GM21447 (cell line): ENCODE measurements around the gene DDX5.

Experiments used
- ATAC-seq: cut with Tn5 transposase; IDR thresholded peaks from one replicate; pipeline ENCODE4 v1.9.1; 2021; ENCODE audit not compliant: unreplicated experiment

The DDX5 gene

DNA sequence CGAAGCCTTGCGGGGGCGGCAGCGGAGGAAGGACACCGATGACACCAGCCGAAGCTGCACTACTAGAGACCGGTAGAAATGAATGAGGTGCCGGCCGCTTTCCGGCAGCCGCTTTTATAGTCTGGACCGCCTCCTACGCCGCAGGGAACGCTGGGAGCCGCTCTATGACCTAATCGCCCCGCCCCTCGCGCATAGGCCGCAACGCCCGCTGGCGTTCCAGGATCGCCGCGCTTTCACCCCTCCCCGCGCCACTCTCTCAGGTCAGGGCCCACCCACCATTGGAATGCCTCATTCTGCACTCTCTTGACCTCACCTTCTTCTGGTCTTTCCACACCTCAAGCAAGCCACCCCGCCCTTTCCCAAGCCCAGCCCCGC lies at the start of gene DDX5:
Gene DDX5, minus strand, starts transcription at position 89 of the 375 bp plus-strand sequence. CDS start 170 bp downstream, outside the sequence.
- peak; percentile 56 for ATAC-seq

DNA sequence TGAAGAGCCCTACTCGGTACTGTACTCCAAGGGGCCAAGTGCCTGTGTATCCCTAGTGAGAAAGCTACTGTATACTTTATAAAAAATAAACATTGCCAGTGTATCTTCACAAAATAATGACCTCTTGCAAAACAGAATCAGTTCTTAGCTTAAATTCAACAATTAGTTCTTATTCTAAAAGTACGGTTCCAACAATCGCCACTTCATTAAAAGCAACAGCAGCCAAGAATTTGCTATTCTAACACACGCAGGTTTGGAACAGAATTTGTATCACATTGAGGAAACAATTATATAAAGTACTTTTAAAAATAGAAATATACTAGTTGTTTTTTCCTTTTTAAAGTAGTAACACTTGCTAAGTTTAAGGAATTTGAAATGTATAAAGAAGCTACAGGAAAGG lies 49.2 kb upstream of the DDX5 start:
- no peak for ATAC-seq

GRCh38 chr17:64554028-64554637 lies 48.0 kb upstream of the DDX5 start:
- no peak for ATAC-seq

GRCh38 chr17:64551461-64551860 lies 45.4 kb upstream of the DDX5 start:
- no peak for ATAC-seq

- ATAC-seq = no peak
Measured at GRCh38 chr17:64547319-64547718, 41.2 kb upstream of the DDX5 start.

DNA sequence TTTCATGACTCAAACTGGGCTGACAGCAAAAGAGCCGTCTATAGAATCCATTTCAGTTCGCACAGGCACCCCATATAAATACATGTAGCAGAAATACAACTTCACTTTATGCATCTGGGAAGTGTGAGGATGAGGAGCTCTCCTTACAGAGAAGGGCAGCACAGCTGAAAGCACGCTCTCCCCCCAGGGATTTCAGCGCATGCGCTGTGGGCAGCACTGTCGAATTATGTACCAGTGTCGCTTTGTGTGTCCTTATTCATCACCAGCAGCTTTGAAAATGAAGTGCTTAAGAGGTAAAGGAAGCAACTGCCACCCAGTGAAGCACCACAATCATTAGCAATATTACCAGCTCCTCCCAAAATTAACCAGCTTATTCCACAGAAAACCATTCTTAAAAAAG lies 40.6 kb upstream of the DDX5 start:
- no peak for ATAC-seq

DNA sequence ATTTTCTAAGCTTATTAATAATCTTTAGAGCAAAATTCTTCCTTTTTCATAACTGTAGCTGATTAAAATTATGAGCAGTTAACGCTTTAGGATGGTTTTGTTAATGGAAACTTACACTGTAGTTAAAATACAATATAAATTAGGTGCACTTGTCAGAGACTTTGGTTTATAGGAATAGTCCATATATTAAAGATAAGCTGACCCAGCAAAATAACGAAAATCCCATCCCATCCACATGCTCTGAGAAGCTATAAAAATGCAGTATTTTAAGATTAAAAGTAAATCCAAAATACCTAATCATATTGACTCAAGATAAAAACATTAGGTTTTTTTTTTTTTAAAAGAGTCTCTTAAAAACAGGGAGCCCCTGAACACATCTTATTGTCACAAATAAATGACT lies 38.7 kb upstream of the DDX5 start:
- no peak for ATAC-seq

- ATAC-seq = no peak
Measured at GRCh38 chr17:64540118-64540776, 34.2 kb upstream of the DDX5 start.

DNA sequence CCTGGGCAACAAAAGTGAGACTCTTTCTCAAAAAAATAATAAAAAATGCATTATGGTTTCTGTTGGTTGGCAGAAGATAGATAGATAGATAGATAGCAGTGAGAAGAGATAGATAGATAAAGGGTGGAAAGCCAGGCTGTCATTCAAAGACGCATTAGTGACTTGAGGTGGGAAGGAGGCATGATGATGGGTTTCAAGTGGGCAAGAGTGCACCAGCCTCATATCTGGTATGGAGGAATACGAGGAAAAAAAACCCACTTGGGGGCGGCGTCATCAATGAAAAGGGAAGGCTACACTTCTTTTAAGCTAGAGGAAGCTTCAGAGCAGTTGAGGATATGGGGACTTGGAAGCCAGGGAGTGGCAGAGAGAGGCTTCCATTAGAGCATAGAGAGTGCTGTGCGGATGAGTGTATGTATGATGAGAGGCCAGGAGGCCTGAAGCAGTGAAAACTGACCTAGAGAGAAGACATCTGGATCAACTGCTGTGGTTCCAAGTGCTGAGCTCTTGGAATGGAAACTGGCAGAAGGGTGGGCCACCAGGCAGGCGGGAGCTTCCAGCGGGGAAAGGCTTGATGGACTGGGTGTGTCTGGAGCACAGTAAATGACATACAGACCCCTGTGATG lies 32.5 kb upstream of the DDX5 start:
- no peak for ATAC-seq

DNA sequence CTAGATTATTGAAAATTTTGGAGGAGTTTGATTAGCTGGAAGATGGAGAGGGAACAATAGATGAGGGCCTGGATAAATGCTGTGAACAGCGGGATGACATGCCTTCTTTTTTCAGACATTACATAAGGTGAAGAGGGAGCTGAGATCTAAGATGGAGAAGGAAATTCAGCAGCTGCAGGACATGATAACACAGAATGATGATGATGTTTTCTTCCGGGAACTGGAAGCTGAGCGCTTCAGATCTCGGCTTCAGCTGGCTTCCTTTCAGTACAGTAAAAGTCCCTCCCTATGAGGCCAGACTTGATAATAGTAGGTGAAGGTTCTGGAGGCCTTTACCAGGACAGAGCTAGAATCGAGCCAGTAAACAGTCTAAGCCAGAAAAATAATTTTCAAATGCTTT lies 31.4 kb upstream of the DDX5 start:
- ATAC-seq = no peak

GRCh38 chr17:64536913-64537312 lies 30.8 kb upstream of the DDX5 start:
- ATAC-seq = no peak

DNA sequence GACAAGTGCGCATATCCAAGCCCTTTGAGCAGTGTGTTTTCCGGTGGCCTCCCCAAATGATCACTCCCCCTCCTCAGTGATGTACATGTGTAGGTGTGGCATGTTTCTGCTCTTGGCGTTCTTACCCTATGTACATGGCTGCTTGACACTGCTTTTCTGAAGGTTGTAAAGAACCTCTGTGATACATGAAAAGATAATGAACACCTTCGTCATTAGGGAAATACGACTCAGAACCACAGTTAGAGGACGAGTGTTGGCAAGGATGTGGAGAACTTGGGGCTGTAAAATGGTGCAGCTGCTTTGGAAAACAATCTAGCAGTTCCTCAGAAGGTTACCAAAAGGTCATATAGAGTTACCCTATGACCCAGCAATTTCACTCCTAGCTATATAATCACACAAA lies 29.3 kb upstream of the DDX5 start:
- no peak for ATAC-seq

DNA sequence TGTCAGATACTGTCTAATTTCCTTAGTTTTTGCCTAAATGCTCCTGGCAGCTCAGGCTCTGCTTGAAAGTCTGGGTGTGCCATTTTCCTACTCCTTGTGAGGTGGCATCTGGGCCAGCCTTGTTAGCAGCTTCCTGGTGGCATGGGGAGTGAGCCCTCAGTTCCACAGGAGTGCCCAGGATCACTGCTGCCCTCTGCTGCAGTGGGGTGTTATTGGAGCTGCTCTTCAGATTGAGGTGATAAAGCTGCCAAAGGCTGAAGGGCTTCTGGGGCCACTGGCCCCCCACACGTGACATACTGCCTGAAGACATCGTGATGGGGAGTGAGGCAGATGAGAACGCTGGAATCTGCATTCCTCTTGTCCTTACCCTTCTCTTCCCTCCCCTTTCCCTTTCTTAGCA lies 28.1 kb upstream of the DDX5 start:
- ATAC-seq = no peak

DNA sequence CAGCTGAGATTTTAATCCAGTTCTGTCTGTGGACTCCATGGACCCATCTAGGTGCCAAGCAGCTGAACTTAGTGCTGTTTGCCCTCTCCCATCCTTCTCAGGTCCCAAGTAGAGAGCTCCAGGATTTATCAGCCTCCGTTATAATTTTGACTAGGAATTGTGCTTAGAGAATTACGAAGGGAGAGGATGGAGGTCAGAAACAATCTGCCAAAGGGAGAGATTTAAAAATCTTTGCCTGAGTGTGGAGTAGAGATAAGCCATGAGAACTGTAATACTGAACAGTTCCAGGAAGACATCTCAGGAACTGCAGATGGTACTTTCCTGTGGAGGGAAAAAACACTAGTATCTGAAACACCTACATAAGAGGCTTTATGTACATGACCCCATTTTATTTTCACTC lies 27.7 kb upstream of the DDX5 start:
- ATAC-seq = no peak

DNA sequence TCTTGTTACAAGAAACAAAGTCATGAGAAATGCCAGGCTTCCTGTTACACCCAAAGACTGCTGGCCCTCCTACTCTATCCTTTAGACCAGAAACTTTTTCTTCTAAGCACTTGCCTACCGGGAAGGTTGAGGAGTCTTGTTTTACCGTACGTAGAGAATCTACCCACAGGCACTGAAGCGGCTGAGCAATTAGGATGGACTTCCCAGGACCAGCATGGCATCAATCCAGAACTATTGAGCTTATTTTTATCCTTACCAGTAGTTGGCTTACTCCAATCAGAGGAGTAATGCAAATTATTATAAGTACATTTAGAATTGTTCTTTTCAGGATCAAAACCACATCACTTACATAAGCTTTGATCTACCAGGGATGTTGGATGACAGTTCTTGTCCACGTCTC lies 26.3 kb upstream of the DDX5 start:
- ATAC-seq = no peak

DNA sequence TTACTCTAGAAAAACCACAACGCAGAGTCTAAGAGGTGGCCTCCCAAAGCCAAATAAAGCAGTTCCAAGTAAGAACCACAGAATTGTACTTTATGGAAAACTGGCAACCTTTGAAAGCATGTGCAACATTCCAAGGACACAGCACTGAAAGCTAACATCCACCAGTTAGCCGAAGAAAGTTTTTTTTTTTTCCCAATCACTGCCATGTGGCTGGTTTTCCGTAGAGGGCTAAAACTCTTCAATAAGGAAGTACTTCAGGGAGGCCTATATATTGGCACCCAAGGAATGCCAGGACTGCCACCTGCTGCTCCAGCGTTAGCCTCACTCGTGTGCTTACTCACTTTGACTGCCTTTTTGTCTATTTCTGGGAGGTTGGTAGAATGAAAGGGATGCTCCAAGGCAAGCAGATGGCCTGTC lies 25.9 kb upstream of the DDX5 start:
- no peak for ATAC-seq

DNA sequence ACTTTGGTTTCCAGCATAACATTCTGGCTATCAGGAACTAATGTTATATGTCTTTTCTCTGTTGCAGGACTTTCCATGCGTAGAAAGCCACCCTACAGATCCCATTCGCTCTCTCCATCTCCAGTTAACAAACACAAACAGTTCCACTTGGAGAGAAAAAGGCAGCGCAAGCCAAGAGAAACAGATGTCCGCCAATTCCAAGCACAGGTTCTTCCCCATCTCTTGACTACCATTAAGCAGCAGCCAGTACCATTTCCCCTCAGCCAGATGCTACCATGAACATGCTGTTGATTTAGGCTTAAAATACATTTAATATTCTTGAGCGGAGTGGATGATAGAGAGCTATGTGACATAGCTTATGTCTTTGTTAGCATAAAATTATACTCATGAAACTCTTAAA lies 23.1 kb upstream of the DDX5 start:
- no peak for ATAC-seq

DNA sequence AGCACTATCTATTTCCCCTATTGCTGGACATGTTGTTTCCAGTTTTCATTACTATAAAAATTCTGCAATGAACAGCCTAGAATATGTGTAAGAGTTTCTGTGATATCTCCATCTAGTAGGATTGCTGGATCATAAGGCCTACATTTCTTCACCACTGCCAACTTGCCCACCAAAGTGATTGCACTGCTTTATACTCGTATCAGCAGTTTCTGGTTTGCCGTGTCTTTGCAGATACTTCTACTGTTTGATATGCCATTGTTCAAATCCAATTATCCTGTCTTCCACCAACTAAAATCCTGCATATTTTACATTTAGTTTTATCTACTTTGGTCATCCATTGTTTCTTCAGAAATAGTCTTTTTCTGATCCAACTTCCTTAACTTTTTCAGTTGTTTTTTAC lies 21.8 kb upstream of the DDX5 start:
- no peak for ATAC-seq

- no peak for ATAC-seq
Measured at GRCh38 chr17:64520359-64520758, 14.3 kb upstream of the DDX5 start.

DNA sequence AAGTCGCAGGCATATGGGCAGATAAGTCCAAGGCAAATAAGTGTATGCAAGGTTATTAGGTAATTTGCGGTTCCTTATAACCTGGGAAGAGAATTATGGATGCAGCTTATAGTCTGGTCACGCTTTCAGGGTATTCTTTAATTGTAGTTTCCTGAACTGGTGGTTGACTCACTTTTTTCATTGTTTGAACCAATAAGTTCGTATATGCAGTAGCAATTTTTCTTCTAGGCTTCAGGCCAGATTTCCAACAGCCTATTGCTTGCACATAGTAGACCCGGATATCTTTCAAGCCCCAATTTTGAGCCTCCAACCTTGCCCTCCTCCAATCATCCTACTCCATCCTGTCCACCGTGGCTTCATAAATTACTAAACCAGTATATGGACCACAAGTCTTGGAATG lies 13.5 kb upstream of the DDX5 start:
- ATAC-seq = no peak

DNA sequence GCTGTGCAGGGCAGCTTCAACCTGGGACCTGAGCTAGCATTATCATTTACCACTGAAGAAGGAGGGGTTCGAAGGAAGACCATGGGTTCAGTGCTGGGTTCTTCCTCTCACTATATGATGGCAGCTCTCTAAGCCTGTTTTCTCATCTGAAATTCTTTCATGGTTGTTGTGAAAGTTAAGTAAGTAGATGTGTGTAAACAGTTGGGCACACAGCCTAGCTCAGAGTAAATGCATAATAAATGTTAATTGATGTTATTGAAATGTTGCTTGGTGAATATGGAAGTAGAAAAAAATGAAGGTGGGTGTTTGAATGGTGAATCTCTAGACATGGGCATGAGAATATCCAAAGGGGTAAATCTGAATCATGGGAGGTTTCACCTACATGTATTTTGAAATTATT lies 9.7 kb upstream of the DDX5 start:
- ATAC-seq = no peak

GRCh38 chr17:64515419-64515818 lies 9.3 kb upstream of the DDX5 start:
- ATAC-seq = no peak

- ATAC-seq = no peak
Measured at GRCh38 chr17:64509179-64509578, 3.1 kb upstream of the DDX5 start.
